GM12873 (cell line): Measurements from ENCODE around the gene BHLHA15.

Experiments used
- TF ChIP-seq, protein P1 (sequence below): IDR thresholded peaks from 2 replicates; pipeline ENCODE4 v1.5.1; 2012; ENCODE audit warnings: low read depth, mild to moderate bottlenecking, moderate library complexity, low read length, control low read depth; ENCODE audit not compliant: insufficient read depth; ENCODE audit errors: missing control alignments

Gene BHLHA15

DNA sequence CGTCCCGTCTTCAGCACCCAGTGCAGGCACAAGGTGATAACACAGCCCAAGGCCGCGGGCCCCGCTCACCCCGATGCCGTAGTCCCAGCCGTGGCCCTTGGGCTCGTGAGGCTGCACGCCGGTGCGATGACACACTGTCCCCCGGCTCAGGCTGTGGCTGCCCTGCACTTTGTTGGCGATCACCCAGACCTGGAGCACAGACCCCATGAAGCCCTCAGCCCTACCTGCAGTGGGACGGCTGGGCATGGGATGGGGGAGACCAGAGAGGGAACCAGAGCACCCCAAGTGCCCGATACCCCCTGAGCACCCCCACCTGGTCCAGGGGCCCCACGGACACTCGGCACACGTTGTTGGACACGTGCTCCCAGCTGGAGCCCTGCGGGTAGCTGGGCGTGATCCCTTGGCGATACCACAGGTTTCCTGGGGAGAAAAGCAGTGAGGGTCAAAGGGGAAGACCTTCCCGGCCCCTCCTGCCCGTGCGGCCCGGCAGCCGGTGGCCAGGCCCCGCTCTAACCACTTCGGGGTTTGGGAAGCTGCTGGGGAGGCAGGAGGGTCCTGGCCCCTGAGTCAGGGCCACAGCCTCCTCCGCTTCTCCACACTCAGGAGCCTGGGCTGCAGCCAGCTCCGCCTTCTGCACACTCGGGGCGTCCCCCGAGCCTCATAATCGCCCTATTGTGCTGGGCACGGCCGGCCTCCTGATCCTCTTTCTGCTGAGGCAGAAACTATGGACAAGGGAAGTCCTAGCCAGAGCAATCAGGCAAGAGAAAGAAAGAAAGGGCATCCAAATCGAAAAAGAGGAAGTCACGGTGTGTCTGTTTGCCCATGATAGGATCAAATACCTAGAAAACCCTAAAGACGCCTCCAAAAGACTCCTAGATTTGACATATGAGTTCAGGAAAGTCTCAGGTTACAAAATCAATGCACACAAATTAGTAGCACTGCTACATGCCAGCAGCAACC lies 6.7 kb downstream of the BHLHA15 start:
- TF ChIP-seq, protein P1, sequence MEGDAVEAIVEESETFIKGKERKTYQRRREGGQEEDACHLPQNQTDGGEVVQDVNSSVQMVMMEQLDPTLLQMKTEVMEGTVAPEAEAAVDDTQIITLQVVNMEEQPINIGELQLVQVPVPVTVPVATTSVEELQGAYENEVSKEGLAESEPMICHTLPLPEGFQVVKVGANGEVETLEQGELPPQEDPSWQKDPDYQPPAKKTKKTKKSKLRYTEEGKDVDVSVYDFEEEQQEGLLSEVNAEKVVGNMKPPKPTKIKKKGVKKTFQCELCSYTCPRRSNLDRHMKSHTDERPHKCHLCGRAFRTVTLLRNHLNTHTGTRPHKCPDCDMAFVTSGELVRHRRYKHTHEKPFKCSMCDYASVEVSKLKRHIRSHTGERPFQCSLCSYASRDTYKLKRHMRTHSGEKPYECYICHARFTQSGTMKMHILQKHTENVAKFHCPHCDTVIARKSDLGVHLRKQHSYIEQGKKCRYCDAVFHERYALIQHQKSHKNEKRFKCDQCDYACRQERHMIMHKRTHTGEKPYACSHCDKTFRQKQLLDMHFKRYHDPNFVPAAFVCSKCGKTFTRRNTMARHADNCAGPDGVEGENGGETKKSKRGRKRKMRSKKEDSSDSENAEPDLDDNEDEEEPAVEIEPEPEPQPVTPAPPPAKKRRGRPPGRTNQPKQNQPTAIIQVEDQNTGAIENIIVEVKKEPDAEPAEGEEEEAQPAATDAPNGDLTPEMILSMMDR = no peak

DNA sequence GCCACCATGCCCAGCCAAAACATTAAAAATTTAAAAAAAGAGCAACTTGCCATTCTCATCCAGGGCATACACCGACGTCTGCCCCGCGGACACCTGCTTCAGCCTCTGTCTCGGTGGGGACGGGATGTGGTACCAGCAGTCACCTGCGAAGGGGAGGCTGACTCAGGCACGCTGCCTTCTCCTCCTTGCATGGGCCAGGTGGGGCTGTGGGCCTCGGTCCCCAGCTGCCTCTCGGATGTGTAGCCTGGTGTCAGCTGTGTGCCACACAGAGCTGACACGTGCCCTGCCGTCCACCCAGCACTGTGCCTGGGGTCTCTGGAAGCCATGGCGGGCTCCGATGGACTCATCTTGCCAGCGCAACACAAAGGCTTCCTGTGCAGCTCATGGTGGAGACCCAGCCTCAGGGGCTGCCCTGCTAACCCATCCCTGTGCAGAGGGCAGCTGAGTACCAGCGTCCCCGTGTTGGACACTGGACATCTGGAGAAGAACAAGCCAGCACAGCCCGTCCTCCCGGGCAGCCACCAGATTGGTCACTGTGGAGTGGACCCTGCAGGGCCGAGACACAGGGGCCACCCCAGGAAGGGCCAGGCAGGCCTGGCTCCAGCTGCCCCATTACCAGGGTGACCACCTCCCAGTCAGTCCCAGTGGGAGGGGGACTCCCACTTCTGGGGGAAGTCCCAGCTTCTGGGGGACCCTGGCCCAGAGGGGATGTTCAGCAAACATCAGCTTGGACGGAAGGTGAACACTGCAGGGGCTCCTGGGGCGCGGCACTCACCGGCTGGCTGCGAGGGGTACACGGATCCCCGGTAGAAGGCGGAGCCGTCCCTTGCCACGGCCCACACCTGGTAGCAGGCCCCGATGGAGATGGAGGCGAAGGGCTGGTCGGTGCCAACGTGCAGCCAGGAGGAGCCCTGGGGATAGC lies 10.6 kb downstream of the BHLHA15 start:
- TF ChIP-seq, protein P1 = no peak

DNA sequence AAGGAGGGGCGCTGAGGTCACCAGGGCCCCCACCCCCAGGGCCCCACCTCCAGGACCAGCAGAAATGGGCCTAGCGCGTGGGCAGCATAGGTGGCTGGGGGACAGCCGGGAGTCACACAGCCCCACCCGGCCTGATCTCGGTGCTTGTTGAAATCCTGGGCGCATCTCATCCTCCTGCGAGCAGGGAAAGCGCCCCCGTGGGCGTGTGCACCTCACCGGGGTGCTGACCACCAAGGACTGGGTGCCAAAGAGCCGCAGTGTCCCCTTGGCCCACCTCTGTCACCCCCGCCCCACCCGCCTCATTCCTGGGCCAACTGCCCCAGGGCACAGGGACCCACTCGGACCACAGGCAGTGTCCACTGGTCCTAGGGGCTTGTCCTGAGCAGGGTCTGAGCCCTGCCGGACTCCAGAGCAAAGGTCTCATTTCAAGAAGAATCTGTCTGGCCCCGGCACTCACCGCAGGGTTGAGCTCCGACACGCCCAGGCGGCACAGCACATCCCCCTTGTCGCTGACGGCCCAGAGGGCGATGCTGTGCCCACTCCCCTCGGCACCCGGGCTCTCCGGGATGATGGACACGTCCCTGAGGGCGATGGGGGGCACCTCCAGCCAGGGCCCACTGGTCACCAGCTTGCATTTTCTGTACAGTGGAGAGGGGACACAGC lies 11.4 kb downstream of the BHLHA15 start:
- TF ChIP-seq, protein P1 = no peak

DNA sequence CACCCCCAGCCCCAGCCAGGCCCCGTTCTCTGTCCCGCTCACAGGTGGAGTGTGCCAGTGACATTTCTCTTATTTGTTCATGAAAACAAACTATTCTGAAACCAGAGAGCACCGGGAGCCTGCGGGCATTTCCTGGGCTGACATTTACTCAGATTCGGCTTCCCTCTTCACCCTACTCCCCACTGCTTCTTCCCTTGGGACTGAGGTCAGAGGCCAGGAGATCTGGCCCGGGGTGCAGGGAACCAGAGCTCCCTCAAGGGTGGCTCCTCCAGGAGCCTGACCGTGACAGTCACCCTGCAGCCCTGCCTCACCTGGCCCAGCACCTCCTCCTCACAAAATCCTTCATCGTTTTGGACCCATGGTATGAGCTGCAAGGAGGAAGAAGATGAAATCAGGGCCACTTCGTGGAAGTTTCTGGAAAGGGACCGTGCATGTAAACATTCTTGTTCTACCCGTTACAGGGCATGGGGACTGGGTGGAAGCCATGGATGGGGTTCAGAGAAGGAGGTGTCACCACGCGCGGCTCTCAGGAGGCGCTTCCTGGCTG lies 12.2 kb downstream of the BHLHA15 start:
- TF ChIP-seq, protein P1 = no peak

DNA sequence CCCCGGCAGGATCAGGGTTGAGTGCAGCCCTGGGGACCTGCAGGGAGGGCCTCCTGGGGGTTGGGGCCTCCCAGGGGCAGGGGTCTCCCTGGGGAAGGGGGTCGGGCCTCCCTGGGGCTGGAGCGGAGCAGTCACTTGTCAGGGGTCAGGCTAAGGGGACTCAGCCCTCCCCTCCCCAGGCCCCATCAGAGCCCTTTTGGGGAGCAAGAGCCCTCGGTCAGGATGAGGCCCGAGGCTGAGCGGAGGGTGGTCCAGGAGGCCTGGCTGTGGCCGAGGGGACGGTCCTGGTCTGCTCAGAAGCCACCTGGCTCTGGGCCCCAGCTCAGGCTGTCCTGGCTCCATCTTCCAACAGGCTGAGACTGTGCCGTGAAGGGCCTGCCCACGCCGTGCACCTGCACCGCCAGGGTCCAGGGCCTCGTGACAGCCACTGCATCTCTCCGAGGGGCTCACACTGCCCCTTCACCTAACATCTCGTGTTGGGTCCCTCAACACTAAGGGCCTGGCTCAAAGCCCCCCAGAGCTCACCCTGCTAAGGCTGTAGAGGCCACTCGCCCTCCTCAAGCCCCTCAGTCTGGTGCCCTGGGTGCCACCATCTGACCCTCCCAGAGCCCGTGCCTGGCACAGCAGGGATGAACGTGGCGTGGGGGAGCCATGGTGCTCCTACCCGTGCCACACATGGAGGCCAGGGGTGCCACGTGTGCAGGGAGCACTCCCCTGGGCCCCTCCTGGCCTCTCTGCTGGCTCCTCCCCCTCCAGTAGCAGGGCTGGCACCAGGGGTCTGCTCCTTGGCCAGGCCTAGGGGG lies 12.9 kb downstream of the BHLHA15 start:
- TF ChIP-seq, protein P1 = no peak

DNA sequence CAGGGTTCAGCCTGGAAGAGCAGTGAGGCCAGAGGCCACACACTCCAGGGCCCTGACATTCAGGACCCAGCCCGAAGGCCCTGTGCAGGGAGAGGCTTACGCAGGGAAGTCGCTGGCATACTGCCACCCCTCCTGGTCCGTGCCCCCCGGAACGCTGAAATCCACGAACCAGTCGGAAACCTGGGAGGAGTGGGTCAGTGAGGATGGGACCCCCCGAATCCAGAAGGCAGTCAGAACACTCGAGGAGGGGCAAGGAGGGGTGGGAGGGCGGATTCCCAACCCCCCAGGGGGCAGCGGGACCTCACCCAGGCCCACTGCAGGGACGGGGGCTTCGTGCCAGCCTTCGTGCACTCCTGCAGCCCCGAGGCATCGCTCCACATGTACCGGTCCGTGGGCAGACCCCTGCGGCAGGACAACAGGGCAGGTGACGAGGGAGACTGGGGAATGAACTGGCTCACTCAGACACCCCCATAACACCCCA lies 13.5 kb downstream of the BHLHA15 start:
- TF ChIP-seq, protein P1 = no peak
